Neural progenitor cell (in vitro differentiated cells): ENCODE measurements around the gene ACAP2. TPM values are rescaled to one million over a fixed set of nuclear protein-coding genes. Genes with fewer than 3 reads are reported as not detected.

Source experiments
- DNase-seq: peaks from one replicate; pipeline ENCODE4 v3.0.0-alpha.2; 2016; ENCODE audit warnings: low spot score
- H2AFZ ChIP-seq: fragments of 200-600 bp; sonication (generic); replicated peaks from 2 replicates; pipeline ENCODE4 v1.6.1; 2016; ENCODE audit warnings: antibody characterized with exemption
- H3F3A ChIP-seq: fragments of 200-600 bp; sonication (generic); 2 replicates; pipeline ENCODE4 v1.6.1; 2016; ENCODE audit warnings: antibody characterized with exemption, low read depth
- H3K27ac ChIP-seq: fragments of 200-600 bp; sonication (generic); 2 replicates; pipeline ENCODE4 v1.5.1; 2016; ENCODE audit warnings: mild to moderate bottlenecking
- H3K27me3 ChIP-seq: fragments of 200-600 bp; sonication (generic); 2 replicates; pipeline ENCODE4 v1.6.1; 2016; ENCODE audit warnings: mild to moderate bottlenecking, moderate library complexity
- H3K36me3 ChIP-seq: fragments of 200-600 bp; sonication (generic); 2 replicates; pipeline ENCODE4 v1.5.1; 2016
- H3K4me1 ChIP-seq: fragments of 200-600 bp; sonication (generic); 2 replicates; pipeline ENCODE4 v1.6.1; 2016; ENCODE audit warnings: mixed run types
- H3K4me2 ChIP-seq: fragments of 200-600 bp; sonication (generic); 2 replicates; pipeline ENCODE4 v1.6.1; 2016
- H3K4me3 ChIP-seq: fragments of 200-600 bp; sonication (generic); 2 replicates; pipeline ENCODE4 v1.5.1; 2016
- H3K79me2 ChIP-seq: fragments of 200-600 bp; sonication (generic); 2 replicates; pipeline ENCODE4 v1.6.1; 2016; ENCODE audit warnings: low read depth
- H3K9ac ChIP-seq: fragments of 200-600 bp; sonication (generic); 2 replicates; pipeline ENCODE4 v1.6.1; 2016
- H3K9me3 ChIP-seq: fragments of 200-600 bp; sonication (generic); 2 replicates; pipeline ENCODE4 v1.5.1; 2016; ENCODE audit warnings: low read depth
- H4K20me1 ChIP-seq: fragments of 200-600 bp; sonication (generic); 2 replicates; pipeline ENCODE4 v1.6.1; 2016; ENCODE audit warnings: low read depth
- H3K27ac Mint-ChIP-seq: 3 replicates; pipeline ENCODE4 v1.8.0; 2021; ENCODE audit warnings: mixed read lengths
- H3K27me3 Mint-ChIP-seq: 2 replicates; pipeline ENCODE4 v1.8.0; 2022; ENCODE audit warnings: low read depth, mild to moderate bottlenecking, inconsistent platforms, moderate library complexity, mixed read lengths; ENCODE audit not compliant: insufficient read depth
- H3K36me3 Mint-ChIP-seq: 3 replicates; pipeline ENCODE4 v1.8.0; 2021; ENCODE audit warnings: mixed read lengths
- H3K4me1 Mint-ChIP-seq: 3 replicates; pipeline ENCODE4 v1.8.0; 2021; ENCODE audit warnings: mixed read lengths
- H3K4me3 Mint-ChIP-seq: 3 replicates; pipeline ENCODE4 v1.8.0; 2021; ENCODE audit warnings: mild to moderate bottlenecking, moderate library complexity, mixed read lengths
- H3K9me3 Mint-ChIP-seq: 3 replicates; pipeline ENCODE4 v1.8.0; 2020; ENCODE audit warnings: mixed read lengths
- CTCF ChIP-seq: fragments of 200-600 bp; sonication (generic); IDR thresholded peaks from 2 replicates; pipeline ENCODE4 v1.5.1; 2017; ENCODE audit warnings: antibody characterized with exemption, mild to moderate bottlenecking
- EZH2 ChIP-seq: fragments of 200-600 bp; sonication (generic); IDR thresholded peaks from 2 replicates; pipeline ENCODE4 v1.6.1; 2017; ENCODE audit warnings: antibody characterized with exemption, mild to moderate bottlenecking, moderate library complexity
- EZH2phosphoT487 ChIP-seq: fragments of 200-600 bp; sonication (generic); IDR thresholded peaks from 2 replicates; pipeline ENCODE4 v1.6.1; 2017; ENCODE audit warnings: antibody characterized with exemption
- total RNA-seq: library from RNA; depleted of rRNA; stranded (reverse); fragments of >200 nt; gene quantifications from 2 replicates; pipeline ENCODE4 v1.2.3, GENCODE V29; 2015; ENCODE audit warnings: low replicate concordance

Gene ACAP2
- total RNA-seq, 1 donor from 2014 or later, result 68.4 TPM

GRCh38 chr3:195348426-195349115 is 94.2 kb downstream of the ACAP2 start:
- H3K27me3 Mint-ChIP-seq, result no peaks in the 10 kb centered on the region
- TF ChIP-seq EZH2 (no peak), CTCF (no peak)
- H3F3A ChIP-seq, result no peaks in the 10 kb centered on the region
- no peak overlapping the region for H3K27ac Mint-ChIP-seq
- H3K36me3 ChIP-seq, result no peaks in the 10 kb centered on the region
- H3K9me3 ChIP-seq, result no peaks in the 10 kb centered on the region
- no peak overlapping the region for H3K4me3 Mint-ChIP-seq
- H3K9me3 Mint-ChIP-seq, result no peaks in the 10 kb centered on the region
- DNase-seq, result no peak
- no peak overlapping the region for H3K9ac ChIP-seq
- H3K4me1 Mint-ChIP-seq, result no peaks in the 10 kb centered on the region
- no peak overlapping the region for H3K4me2 ChIP-seq
- no peaks in the 10 kb centered on the region for H4K20me1 ChIP-seq
- no peaks in the 10 kb centered on the region for H3K79me2 ChIP-seq
- no peaks in the 10 kb centered on the region for H3K27me3 ChIP-seq
- no peak overlapping the region for H3K4me3 ChIP-seq
- no peak overlapping the region for H3K27ac ChIP-seq
- H2AFZ ChIP-seq, result no peak overlapping the region
- no peaks in the 10 kb centered on the region for H3K4me1 ChIP-seq
- H3K36me3 Mint-ChIP-seq, result peaks cover 7% of the 10 kb centered on the region

DNA sequence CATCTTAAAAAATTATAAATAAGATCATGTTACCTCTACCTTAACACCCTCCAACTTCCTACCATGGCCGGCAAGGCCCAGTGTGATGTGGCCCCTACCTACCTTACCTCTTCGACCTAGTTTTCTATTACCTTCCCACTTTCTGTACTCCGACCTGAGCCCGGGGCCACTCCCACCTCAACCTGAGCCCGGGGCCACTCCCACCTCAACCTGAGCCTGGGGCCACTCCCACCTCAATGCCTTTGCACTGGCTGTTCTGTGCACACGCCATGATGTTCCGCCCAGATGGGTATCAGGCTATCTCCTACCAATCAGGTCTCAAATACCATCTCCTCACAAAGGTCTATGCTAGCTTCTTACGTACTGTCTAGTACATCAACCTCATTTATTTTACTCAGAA is 105.1 kb downstream of the ACAP2 start:
- H4K20me1 ChIP-seq, result no peaks in the 10 kb centered on the region
- no peaks in the 10 kb centered on the region for H3F3A ChIP-seq
- peaks cover 12% of the 10 kb centered on the region for H3K36me3 Mint-ChIP-seq
- H3K27me3 ChIP-seq, result no peaks in the 10 kb centered on the region
- H2AFZ ChIP-seq, result no peak overlapping the region
- H3K9ac ChIP-seq, result no peak overlapping the region
- no peak overlapping the region for H3K27ac ChIP-seq
- H3K27me3 Mint-ChIP-seq, result no peaks in the 10 kb centered on the region
- no peak for DNase-seq
- no peak overlapping the region for H3K27ac Mint-ChIP-seq
- H3K9me3 ChIP-seq, result no peaks in the 10 kb centered on the region
- no peaks in the 10 kb centered on the region for H3K4me1 Mint-ChIP-seq
- no peaks in the 10 kb centered on the region for H3K9me3 Mint-ChIP-seq
- H3K4me1 ChIP-seq, result no peaks in the 10 kb centered on the region
- TF ChIP-seq EZH2 (no peak), CTCF (no peak), EZH2phosphoT487 (no peak)
- H3K4me3 Mint-ChIP-seq, result no peak overlapping the region
- H3K4me2 ChIP-seq, result no peak overlapping the region
- H3K36me3 ChIP-seq, result peaks cover 4% of the 10 kb centered on the region
- no peak overlapping the region for H3K4me3 ChIP-seq
- H3K79me2 ChIP-seq, result no peaks in the 10 kb centered on the region

- H3K36me3 ChIP-seq, result peaks cover 4% of the 10 kb centered on the region
- no peak for DNase-seq
- no peaks in the 10 kb centered on the region for H3K9me3 ChIP-seq
- H3K79me2 ChIP-seq, result no peaks in the 10 kb centered on the region
- H3K4me3 Mint-ChIP-seq, result no peak overlapping the region
- H3K27ac ChIP-seq, result no peak overlapping the region
- no peaks in the 10 kb centered on the region for H3F3A ChIP-seq
- H3K27me3 Mint-ChIP-seq, result no peaks in the 10 kb centered on the region
- H3K27ac Mint-ChIP-seq, result no peak overlapping the region
- no peaks in the 10 kb centered on the region for H3K27me3 ChIP-seq
- peaks cover 21% of the 10 kb centered on the region for H3K36me3 Mint-ChIP-seq
- H3K9me3 Mint-ChIP-seq, result no peaks in the 10 kb centered on the region
- TF ChIP-seq EZH2 (no peak), EZH2phosphoT487 (no peak), CTCF (no peak)
- no peak overlapping the region for H3K9ac ChIP-seq
- H3K4me1 Mint-ChIP-seq, result no peaks in the 10 kb centered on the region
- no peaks in the 10 kb centered on the region for H4K20me1 ChIP-seq
- H3K4me1 ChIP-seq, result no peaks in the 10 kb centered on the region
- no peak overlapping the region for H3K4me3 ChIP-seq
- no peak overlapping the region for H3K4me2 ChIP-seq
- H2AFZ ChIP-seq, result no peak overlapping the region
Observed at GRCh38 chr3:195334967-195335366, 107.9 kb downstream of the ACAP2 start.
